IPS-18c (cell line): ENCODE data around the gene MXD3.
"Not testable (repeated sequence)": the region's sequence is repeated elsewhere in the genome, so short reads cannot be mapped to it uniquely, and the experiment has no call there.

Experiments used
- H3K4me3 ChIP-seq: 2 replicates; pipeline ENCODE4 v1.7.0; 2013; ENCODE audit warnings: low read depth, mild to moderate bottlenecking, low read length, moderate library complexity; ENCODE audit not compliant: insufficient read depth
- H3K9me3 ChIP-seq: one replicate; pipeline ENCODE4 v1.6.1; 2013; ENCODE audit warnings: mild to moderate bottlenecking, low read length, moderate library complexity; ENCODE audit not compliant: control insufficient read depth, insufficient read depth

The MXD3 gene

GRCh38 chr5:177310332-177310731 is 1.4 kb downstream of the MXD3 start:
- no peaks in the 10 kb centered on the region for H3K9me3 ChIP-seq
- H3K4me3 ChIP-seq, result no peak overlapping the region

GRCh38 chr5:177309351-177310191 is 2.1 kb downstream of the MXD3 start:
- H3K9me3 ChIP-seq, result no peaks in the 10 kb centered on the region
- H3K4me3 ChIP-seq, result no peak overlapping the region

- Histone ChIP-seq H3K4me3 (no peak overlapping the region), H3K9me3 (no peaks in the 10 kb centered on the region)
Observed at GRCh38 chr5:177308740-177309139, 3.0 kb downstream of the MXD3 start.

- no peak overlapping the region for H3K4me3 ChIP-seq
- H3K9me3 ChIP-seq, result no peaks in the 10 kb centered on the region
Observed at GRCh38 chr5:177307544-177308363, 3.9 kb downstream of the MXD3 start.

GRCh38 chr5:177306674-177307543 is 4.8 kb downstream of the MXD3 start:
- H3K9me3 ChIP-seq, result no peaks in the 10 kb centered on the region
- H3K4me3 ChIP-seq, result no peak overlapping the region

- not testable (repeated sequence) for H3K9me3 ChIP-seq, H3K4me3 ChIP-seq
Observed at GRCh38 chr5:177306103-177306640, 5.5 kb downstream of the MXD3 start.

- peak overlapping the region; percentile 91 for H3K4me3 ChIP-seq
- no peaks in the 10 kb centered on the region for H3K9me3 ChIP-seq
Observed at GRCh38 chr5:177304392-177305119, 7.1 kb downstream of the MXD3 start.

- H3K4me3 ChIP-seq, result peak overlapping the region; percentile 91
Observed at GRCh38 chr5:177303925-177304391, 7.7 kb downstream of the MXD3 start.

GRCh38 chr5:177303121-177303924 is 8.4 kb downstream of the MXD3 start, which contains the start of the genes PRELID1 and RAB24:
PRELID1 (plus strand) TSS chr5:177303799; CDS start chr5:177303986, 187 bp downstream.
RAB24 (minus strand) TSS chr5:177303719; CDS start chr5:177303288, 431 bp downstream.
- Histone ChIP-seq H3K4me3 (peak within 1 kb of the TSS; percentile 91), H3K9me3 (no peaks in the 10 kb centered on the region)

More at GRCh38 chr5:177303925-177304391, 7.7 kb downstream of the MXD3 start:
- no peaks in the 10 kb centered on the region for H3K9me3 ChIP-seq

- Histone ChIP-seq H3K9me3 (no peaks in the 10 kb centered on the region), H3K4me3 (peak overlapping the region; percentile 91)
Observed at GRCh38 chr5:177302354-177303110, 9.2 kb downstream of the MXD3 start.

GRCh38 chr5:177301503-177302165 is 10.1 kb downstream of the MXD3 start:
- no peak overlapping the region for H3K4me3 ChIP-seq
- H3K9me3 ChIP-seq, result no peaks in the 10 kb centered on the region

- Histone ChIP-seq H3K9me3 (no peaks in the 10 kb centered on the region), H3K4me3 (no peak overlapping the region)
Observed at GRCh38 chr5:177300951-177301350, 10.7 kb downstream of the MXD3 start.

- no peak overlapping the region for H3K4me3 ChIP-seq
- no peaks in the 10 kb centered on the region for H3K9me3 ChIP-seq
Observed at GRCh38 chr5:177300236-177300880, 11.3 kb downstream of the MXD3 start.

GRCh38 chr5:177299697-177300096 is 12.0 kb downstream of the MXD3 start:
- Histone ChIP-seq H3K9me3 (no peaks in the 10 kb centered on the region), H3K4me3 (no peak overlapping the region; the same call in 1 of the 2 replicates)
